GM21737 (cell line): ENCODE data around the gene UNC13B.
"Not testable (repeated sequence)": the region's sequence is repeated elsewhere in the genome, so short reads cannot be mapped to it uniquely, and the experiment has no call there.

Experiments
- ATAC-seq: cut with Tn5 transposase; IDR thresholded peaks from one replicate; pipeline ENCODE4 v1.9.1; 2021; ENCODE audit warnings: mild to moderate bottlenecking, moderate library complexity; ENCODE audit not compliant: unreplicated experiment

UNC13B gene

GRCh38 chr9:35364817-35365585 lies 203.2 kb downstream of the UNC13B start:
- ATAC-seq = no peak

GRCh38 chr9:35366627-35367026 lies 204.8 kb downstream of the UNC13B start:
- ATAC-seq = no peak

- ATAC-seq = no peak
Measured at GRCh38 chr9:35367451-35367850, 205.6 kb downstream of the UNC13B start.

- no peak for ATAC-seq
Measured at GRCh38 chr9:35370241-35370640, 208.4 kb downstream of the UNC13B start.

- ATAC-seq = no peak
Measured at GRCh38 chr9:35374436-35374835, 212.6 kb downstream of the UNC13B start.

- ATAC-seq = no peak
Measured at GRCh38 chr9:35374910-35375309, 213.1 kb downstream of the UNC13B start.

GRCh38 chr9:35380039-35380438 lies 218.2 kb downstream of the UNC13B start:
- ATAC-seq = no peak

GRCh38 chr9:35380619-35381018 lies 218.8 kb downstream of the UNC13B start:
- ATAC-seq = no peak

GRCh38 chr9:35385042-35385441 lies 223.2 kb downstream of the UNC13B start:
- ATAC-seq = no peak

GRCh38 chr9:35395076-35395705 lies 233.4 kb downstream of the UNC13B start:
- no peak for ATAC-seq

- ATAC-seq = no peak
Measured at GRCh38 chr9:35395706-35396101, 233.9 kb downstream of the UNC13B start.

- no peak for ATAC-seq
Measured at GRCh38 chr9:35396560-35397215, 234.9 kb downstream of the UNC13B start.

- no peak for ATAC-seq
Measured at GRCh38 chr9:35397216-35397698, 235.4 kb downstream of the UNC13B start.

GRCh38 chr9:35397923-35398322 lies 236.1 kb downstream of the UNC13B start:
- ATAC-seq = no peak

GRCh38 chr9:35398651-35399335 lies 237.0 kb downstream of the UNC13B start:
- no peak for ATAC-seq

GRCh38 chr9:35404865-35405264 lies 243.1 kb downstream of the UNC13B start:
- no peak for ATAC-seq

- no peak for ATAC-seq
Measured at GRCh38 chr9:35406183-35406959, 244.6 kb downstream of the UNC13B start.

- ATAC-seq = no peak
Measured at GRCh38 chr9:35407846-35408245, 246.0 kb downstream of the UNC13B start.

GRCh38 chr9:35409434-35409833 lies 247.6 kb downstream of the UNC13B start:
- ATAC-seq = not testable (repeated sequence)

- ATAC-seq = no peak
Measured at GRCh38 chr9:35414889-35415288, 253.1 kb downstream of the UNC13B start.
